HCT116 (cell line): ENCODE data around the gene THSD4. TPM values are rescaled to one million over a fixed set of nuclear protein-coding genes. Genes with fewer than 3 reads are reported as not detected.

Experiments used
- ATAC-seq: fragments of 200-7000 bp; cut with Tn5 transposase; 2 replicates; pipeline ENCODE4 v1.9.1; 2020; ENCODE audit warnings: mild to moderate bottlenecking, moderate library complexity
- BruUV-seq: library from RNA; stranded (reverse); fragments of 400-500 nt; replicated peaks from 2 replicates; lab custom pipeline; 2021; lab: Mats Ljungman, UMichigan
- CTCF ChIA-PET: fragments of 300-600 bp; sonication (Branson Sonifier 250); formaldehyde crosslinking; loops from one replicate; lab custom pipeline; 2021; ENCODE audit warnings: antibody characterized with exemption; lab: Charles Lee
- POLR2A ChIA-PET: fragments of 300-600, 350-600 bp; sonication (Branson Sonifier 250); formaldehyde crosslinking; loops from one replicate; lab custom pipeline; 2021; ENCODE audit warnings: antibody characterized with exemption; lab: Charles Lee
- RAD21 ChIA-PET, 2 experiments: fragments of 300-600 bp; sonication (Branson Sonifier 250); formaldehyde crosslinking; loops; one replicate each; lab custom pipeline; 2023; ENCODE audit warnings: low total read pairs in 2 of 2; ENCODE audit not compliant: uncharacterized antibody in 2 of 2, unreplicated experiment in 2 of 2, low non-redundant PET in 1 of 2; lab: Charles Lee
- DNase-seq: peaks from one replicate; pipeline ENCODE4 v3.0.0-alpha.2; 2010; ENCODE audit warnings: low read depth, low spot score
- H2AFZ ChIP-seq: fragments of 200-600 bp; shearing (Covaris generic), sonication (generic); 2 replicates; pipeline ENCODE4 v1.6.1; 2017; ENCODE audit warnings: low read depth, mixed run types, mixed read lengths, antibody characterized with exemption, low read length; ENCODE audit not compliant: poor library complexity, severe bottlenecking
- H3K27ac ChIP-seq: 2 replicates; pipeline ENCODE4 v1.5.1; 2012; ENCODE audit warnings: low read depth, low read length
- H3K27me3 ChIP-seq: fragments of 200-600 bp; sonication (generic); 2 replicates; pipeline ENCODE4 v1.6.1; 2016; ENCODE audit warnings: mixed run types, low read length, mixed read lengths; ENCODE audit not compliant: insufficient read depth
- H3K36me3 ChIP-seq, 2 experiments: fragments of 200-500 bp in 1 of 2; fragments of 200-600 bp in 1 of 2; sonication (Bioruptor generic) in 1 of 2; sonication (generic) in 1 of 2; 2 replicates each; pipeline versions ENCODE4 v1.5.1 to v1.6.1; 2014 to 2016; ENCODE audit warnings: low read length in 2 of 2, inconsistent platforms in 1 of 2, mixed read lengths in 1 of 2, mixed run types in 1 of 2; ENCODE audit not compliant: insufficient read depth in 2 of 2, control insufficient read depth in 1 of 2
- H3K4me1 ChIP-seq, 2 experiments: fragments of 200-600 bp in 1 of 2; sonication (generic) in 1 of 2; 2 replicates each; pipeline versions ENCODE4 v1.5.1 to v1.6.1; 2012 to 2017; ENCODE audit warnings: low read length in 2 of 2, inconsistent platforms in 1 of 2, mild to moderate bottlenecking in 1 of 2, mixed read lengths in 1 of 2, mixed run types in 1 of 2, moderate library complexity in 1 of 2; ENCODE audit not compliant: insufficient read depth in 2 of 2, control insufficient read depth in 1 of 2
- H3K4me2 ChIP-seq: fragments of 200-600 bp; sonication (generic); 2 replicates; pipeline ENCODE4 v1.6.1; 2017; ENCODE audit warnings: mixed run types, low read length, mixed read lengths
- H3K4me3 ChIP-seq, 2 experiments: fragments of 200-600 bp in 1 of 2; sonication (generic) in 1 of 2; replicated peaks in 1 of 2; 2 replicates each; pipeline ENCODE4 v1.5.1; 2011 to 2016; ENCODE audit warnings: low read length in 2 of 2, control low read depth in 1 of 2, low read depth in 1 of 2, mild to moderate bottlenecking in 1 of 2, mixed read lengths in 1 of 2, mixed run types in 1 of 2
- H3K79me2 ChIP-seq: fragments of 200-600 bp; sonication (generic); 2 replicates; pipeline ENCODE4 v1.6.1; 2017; ENCODE audit warnings: mild to moderate bottlenecking, mixed run types, low read length, moderate library complexity, mixed read lengths; ENCODE audit not compliant: insufficient read depth
- H3K9ac ChIP-seq: fragments of 200-600 bp; sonication (generic); 2 replicates; pipeline ENCODE4 v1.6.1; 2016; ENCODE audit warnings: low read length, mixed read lengths
- H3K9me2 ChIP-seq: fragments of 200-600 bp; sonication (generic), shearing (Covaris generic); 2 replicates; pipeline ENCODE4 v1.6.1; 2017; ENCODE audit warnings: mixed run types, mild to moderate bottlenecking, moderate library complexity; ENCODE audit not compliant: insufficient read depth
- H3K9me3 ChIP-seq, 2 experiments: fragments of 200-500 bp in 1 of 2; fragments of 200-600 bp in 1 of 2; sonication (Bioruptor generic) in 1 of 2; sonication (generic) in 1 of 2; 2 replicates each; pipeline ENCODE4 v1.6.1; 2014 to 2017; ENCODE audit warnings: low read length in 2 of 2, mixed read lengths in 2 of 2, inconsistent platforms in 1 of 2, low read depth in 1 of 2, mild to moderate bottlenecking in 1 of 2, mixed run types in 1 of 2, moderate library complexity in 1 of 2; ENCODE audit not compliant: control insufficient read depth in 1 of 2, insufficient read depth in 1 of 2
- H4K20me1 ChIP-seq: fragments of 200-600 bp; sonication (generic), shearing (Covaris generic); 2 replicates; pipeline ENCODE4 v1.6.1; 2017; ENCODE audit warnings: mixed run types, mild to moderate bottlenecking, moderate library complexity; ENCODE audit not compliant: insufficient read depth
- ATF3 ChIP-seq: IDR thresholded peaks from 2 replicates; pipeline ENCODE4 v1.6.1; 2012
- CBX3 ChIP-seq: IDR thresholded peaks from 2 replicates; pipeline ENCODE4 v1.6.1; 2012; ENCODE audit warnings: low read depth
- CEBPB ChIP-seq: IDR thresholded peaks from 2 replicates; pipeline ENCODE4 v1.6.1; 2012; ENCODE audit warnings: low read depth
- EGR1 ChIP-seq: IDR thresholded peaks from 2 replicates; pipeline ENCODE4 v1.6.1; 2012; ENCODE audit warnings: low read depth
- ELF1 ChIP-seq: IDR thresholded peaks from 2 replicates; pipeline ENCODE4 v1.6.1; 2012; ENCODE audit warnings: low read depth, borderline replicate concordance
- EZH2 ChIP-seq: fragments of 200-600 bp; sonication (generic); IDR thresholded peaks from 2 replicates; pipeline ENCODE4 v1.6.1; 2017; ENCODE audit warnings: antibody characterized with exemption, mixed run types
- EZH2phosphoT487 ChIP-seq: fragments of 200-600 bp; IDR thresholded peaks from 2 replicates; pipeline ENCODE4 v1.6.1; 2018; ENCODE audit warnings: antibody characterized with exemption, borderline replicate concordance
- FOSL1 ChIP-seq: IDR thresholded peaks from 2 replicates; pipeline ENCODE4 v1.6.1; 2012; ENCODE audit warnings: low read depth
- JUND ChIP-seq: IDR thresholded peaks from 2 replicates; pipeline ENCODE4 v1.6.1; 2012
- MAX ChIP-seq: IDR thresholded peaks from 2 replicates; pipeline ENCODE4 v1.6.1; 2012
- POLR2AphosphoS5 ChIP-seq: IDR thresholded peaks from 2 replicates; pipeline ENCODE4 v1.6.1; 2011; ENCODE audit warnings: mild to moderate bottlenecking, low read depth, low read length, moderate library complexity
- RAD21 ChIP-seq: IDR thresholded peaks from 2 replicates; pipeline ENCODE4 v1.6.1; 2012; ENCODE audit warnings: low read depth, mild to moderate bottlenecking
- SIN3A ChIP-seq: IDR thresholded peaks from 2 replicates; pipeline ENCODE4 v1.6.1; 2012; ENCODE audit warnings: low read depth
- SRF ChIP-seq: IDR thresholded peaks from 2 replicates; pipeline ENCODE4 v1.6.1; 2012; ENCODE audit warnings: low read depth
- TCF7L2 ChIP-seq: IDR thresholded peaks from 2 replicates; pipeline ENCODE4 v1.7.0; 2011; ENCODE audit warnings: borderline replicate concordance, inconsistent platforms; ENCODE audit not compliant: insufficient read depth, insufficient read length; ENCODE audit errors: extremely low read depth
- YY1 ChIP-seq: IDR thresholded peaks from 2 replicates; pipeline ENCODE4 v1.6.1; 2011; ENCODE audit warnings: low read length, low read depth, moderate library complexity, mild to moderate bottlenecking; ENCODE audit not compliant: insufficient replicate concordance; ENCODE audit errors: extremely low read depth
- ZBTB33 ChIP-seq: IDR thresholded peaks from 2 replicates; pipeline ENCODE4 v1.6.1; 2011; ENCODE audit warnings: mild to moderate bottlenecking, low read length, moderate library complexity; ENCODE audit not compliant: insufficient replicate concordance; ENCODE audit errors: extremely low read depth
- ZFX ChIP-seq: fragments of 450-650 bp; IDR thresholded peaks from 2 replicates; pipeline ENCODE4 v1.6.1; 2017
- intact Hi-C: fragments of 100-400 bp; cut with micrococcal nuclease; formaldehyde crosslinking; loops from 2 replicates; pipeline ENCODE4 v1.10.0; 2022
- total RNA-seq: library from RNA; stranded (reverse); gene quantifications from one replicate; pipeline ENCODE4 v1.2.1, GENCODE V29; 2021; ENCODE audit not compliant: unreplicated experiment

Gene THSD4
- total RNA-seq, 1 experiment from 2014 or later, result 30.5 TPM

GRCh38 chr15:71548401-71548807, 433.1 kb downstream of the THSD4 start:
- no peak for ATAC-seq
- no peaks in the 10 kb centered on the region for H3K27me3 ChIP-seq
- no peak overlapping the region for H3K9ac ChIP-seq
- CTCF ChIA-PET, result no interaction called here
- H3K4me2 ChIP-seq, result no peak overlapping the region
- H2AFZ ChIP-seq, result no peak overlapping the region
- H3K4me3 ChIP-seq, result no peak overlapping the region
- RAD21 ChIA-PET, result no interaction called here
- no TSS peak for BruUV-seq
- H3K27ac ChIP-seq, result no peak overlapping the region
- no peaks in the 10 kb centered on the region for H3K9me3 ChIP-seq
- intact Hi-C loops, result no loop called here
- no peak for TF ChIP-seq EGR1
- TF ChIP-seq EZH2, result no peak
- TF ChIP-seq ELF1, result no peak
- TF ChIP-seq RAD21, result no peak
- no peak for TF ChIP-seq ZBTB33
- no peak for TF ChIP-seq CEBPB
- TF ChIP-seq, all 23 proteins: peak for 0
- H3K36me3 ChIP-seq, result no peaks in the 10 kb centered on the region
- no peaks in the 10 kb centered on the region for H3K4me1 ChIP-seq
- H4K20me1 ChIP-seq, result no peaks in the 10 kb centered on the region
- POLR2A ChIA-PET, result no interaction called here
- DNase-seq, result no peak
- no peaks in the 10 kb centered on the region for H3K9me2 ChIP-seq
- H3K79me2 ChIP-seq, result no peaks in the 10 kb centered on the region

- CTCF ChIA-PET, result no interaction called here
- no peaks in the 10 kb centered on the region for H3K9me2 ChIP-seq
- no peaks in the 10 kb centered on the region for H3K27me3 ChIP-seq
- H3K27ac ChIP-seq, result no peak overlapping the region
- BruUV-seq, result no TSS peak
- no peaks in the 10 kb centered on the region for H4K20me1 ChIP-seq
- ATAC-seq, result no peak
- H3K4me2 ChIP-seq, result no peak overlapping the region
- no peaks in the 10 kb centered on the region for H3K9me3 ChIP-seq
- H2AFZ ChIP-seq, result no peak overlapping the region
- POLR2A ChIA-PET, result no interaction called here
- H3K4me1 ChIP-seq, result no peaks in the 10 kb centered on the region
- no peak for DNase-seq
- no peak overlapping the region for H3K4me3 ChIP-seq
- no peak overlapping the region for H3K9ac ChIP-seq
- no peaks in the 10 kb centered on the region for H3K79me2 ChIP-seq
- intact Hi-C loops, result no loop called here
- no peaks in the 10 kb centered on the region for H3K36me3 ChIP-seq
- RAD21 ChIA-PET, result no interaction called here
- TF ChIP-seq SRF, result no peak
- TF ChIP-seq ELF1, result no peak
- TF ChIP-seq EZH2, result no peak
- TF ChIP-seq CBX3, result no peak
- no peak for TF ChIP-seq TCF7L2
- TF ChIP-seq RAD21, result no peak
- no peak for TF ChIP-seq FOSL1
- TF ChIP-seq ZFX, result no peak
- TF ChIP-seq YY1, result no peak
- no peak for TF ChIP-seq MAX
- TF ChIP-seq EZH2phosphoT487, result no peak
- TF ChIP-seq ATF3, result no peak
- TF ChIP-seq JUND, result no peak
- no peak for TF ChIP-seq SIN3A
- TF ChIP-seq POLR2AphosphoS5, result no peak
- no peak for TF ChIP-seq EGR1
- no peak for TF ChIP-seq ZBTB33
These were observed 433.8 kb downstream of the THSD4 start for GRCh38 chr15:71549091-71549490.
